Fibroblast of skin of abdomen (primary cell): Measurements from ENCODE around the gene KIT.

Experiments
- DNase-seq: peaks from one replicate; pipeline ENCODE4 v3.0.0-alpha.2; 2013

KIT gene

DNA sequence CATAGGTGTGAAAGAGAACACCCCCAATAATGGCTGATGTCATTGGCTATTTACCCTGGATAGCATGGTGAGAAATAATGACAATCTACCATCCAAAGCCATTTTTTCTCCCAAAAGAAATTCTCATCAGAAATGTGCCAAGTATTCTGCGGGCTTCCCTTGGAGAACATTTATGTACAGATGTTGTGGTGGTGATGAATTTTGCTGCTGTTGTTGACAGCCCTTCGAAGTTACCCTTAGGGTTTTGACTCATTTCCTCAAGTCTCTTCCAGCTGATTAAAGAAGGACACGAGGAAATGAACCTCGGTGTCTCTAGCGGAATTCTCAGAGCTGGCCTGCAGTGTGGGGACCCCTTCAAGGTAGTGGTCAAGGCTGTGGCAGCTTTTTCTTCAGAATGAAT lies 3.4 kb downstream of the KIT start:
- peak; percentile 71 for DNase-seq

DNA sequence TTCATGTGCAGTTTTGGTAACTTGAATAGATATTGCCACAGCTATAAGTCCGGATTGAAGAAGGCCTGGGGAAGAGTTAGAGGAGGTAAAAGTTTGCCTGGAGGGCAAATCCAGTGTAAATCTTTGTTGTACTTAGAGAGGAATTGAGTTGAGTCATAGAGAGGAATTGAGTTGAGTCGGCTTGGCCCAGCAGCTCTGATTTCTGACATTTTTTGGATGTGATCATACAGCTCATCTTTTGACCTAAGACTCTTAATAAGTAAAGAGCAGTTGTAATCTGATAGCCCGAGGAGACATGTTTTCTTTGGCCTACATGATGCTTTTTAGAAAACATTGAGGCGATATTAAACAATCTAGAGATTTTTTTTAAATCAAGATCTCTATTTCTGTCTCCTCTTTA lies 3.9 kb downstream of the KIT start:
- DNase-seq, result peak; percentile 92

DNA sequence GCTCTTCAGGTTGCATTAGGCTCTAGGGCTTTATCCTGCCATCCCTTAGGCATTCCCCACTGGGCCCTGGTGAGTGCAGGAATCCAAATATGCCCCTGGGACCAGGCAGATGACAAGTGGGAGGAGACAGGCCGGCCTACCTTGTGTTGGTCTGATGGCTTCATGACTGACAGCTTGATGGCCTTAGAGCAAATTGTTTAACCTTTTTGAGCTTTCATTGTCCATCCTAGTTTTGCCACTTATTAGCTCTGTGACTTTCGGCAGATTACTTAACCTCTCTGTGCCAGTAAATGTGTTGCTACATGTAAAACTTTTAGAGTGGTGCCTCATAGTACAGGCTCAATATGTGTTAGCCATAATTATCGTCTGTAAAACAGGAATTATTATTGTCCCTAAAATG lies 4.4 kb downstream of the KIT start:
- DNase-seq, result no peak

DNA sequence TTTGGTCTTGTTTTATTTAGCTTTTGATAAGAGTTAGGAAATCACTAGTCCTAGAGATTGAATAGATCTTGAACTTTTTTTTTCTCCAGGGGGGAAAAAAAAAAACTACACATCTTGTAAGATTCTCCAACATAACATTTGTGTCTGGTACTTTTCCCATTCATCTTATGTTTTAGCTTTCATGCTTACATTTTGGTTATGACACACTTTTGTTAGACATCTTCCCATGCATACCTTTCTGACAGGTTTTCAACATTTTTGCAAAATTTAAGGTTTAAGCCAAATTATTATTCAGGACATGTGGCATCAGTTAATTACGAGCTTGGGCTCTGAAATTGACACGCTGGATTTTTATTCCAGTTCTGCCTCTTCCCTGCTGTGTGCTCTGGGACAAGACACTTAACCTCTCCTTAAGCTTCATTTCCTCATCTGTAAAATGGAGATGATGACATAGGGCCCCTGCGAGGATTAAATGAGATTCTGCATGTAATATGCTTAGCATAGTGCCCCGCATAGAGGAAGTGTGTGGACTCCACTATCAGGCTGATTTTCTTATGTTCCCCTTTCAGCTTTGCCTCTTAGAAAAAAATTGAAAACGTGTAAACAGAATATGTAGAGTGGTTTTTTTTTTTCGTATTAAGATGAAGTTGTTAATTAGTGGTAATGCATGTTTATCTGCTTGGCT lies 5.3 kb downstream of the KIT start:
- peak; percentile 46 for DNase-seq

DNA sequence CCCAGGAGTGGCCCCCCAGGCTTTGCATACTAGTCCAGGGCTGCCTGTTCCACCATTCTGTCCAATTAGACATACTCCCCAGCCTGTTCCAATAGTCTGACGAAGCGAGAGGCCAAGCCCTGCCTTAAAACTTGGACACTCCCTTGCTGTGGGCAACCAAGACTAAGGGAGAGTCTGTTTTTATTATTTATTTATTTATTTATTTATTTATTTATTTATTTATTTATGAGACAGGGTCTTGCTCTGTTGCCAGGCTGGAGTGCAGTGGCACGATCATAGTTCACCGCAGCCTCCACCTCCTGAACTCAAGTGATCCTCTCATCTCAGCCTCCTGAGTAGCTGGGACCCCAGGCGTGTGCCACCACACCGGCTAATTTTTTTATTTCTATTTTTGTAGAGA lies 6.6 kb downstream of the KIT start:
- DNase-seq, result no peak

DNA sequence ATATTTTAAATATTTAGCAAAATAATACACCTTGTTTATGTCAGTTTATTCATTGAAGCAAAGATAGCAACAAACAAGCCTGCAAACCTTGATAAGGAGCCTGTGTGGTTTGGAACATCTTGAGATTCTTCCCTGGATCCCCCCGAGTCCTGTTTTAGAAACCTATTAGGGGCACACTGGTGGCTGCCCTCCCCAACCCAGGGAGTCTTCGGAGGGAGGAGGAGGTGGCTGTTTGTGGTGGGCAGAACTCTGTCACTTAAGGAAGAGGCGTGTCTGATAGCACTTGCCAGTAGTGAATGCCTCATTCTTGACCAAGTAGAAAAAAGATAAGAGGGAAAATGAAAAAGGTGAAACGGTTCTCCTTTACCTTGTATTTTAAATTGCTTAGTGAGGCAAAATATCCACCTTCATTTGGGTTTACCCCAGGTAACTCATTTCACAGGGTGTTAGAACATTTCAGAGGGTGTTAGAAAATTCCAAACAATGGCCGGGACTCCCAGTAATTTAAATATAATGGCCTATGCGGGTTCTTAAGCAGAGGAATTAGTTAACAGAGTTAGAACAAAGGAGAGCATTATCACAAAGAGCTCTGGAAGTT lies 10.4 kb downstream of the KIT start:
- no peak for DNase-seq

DNA sequence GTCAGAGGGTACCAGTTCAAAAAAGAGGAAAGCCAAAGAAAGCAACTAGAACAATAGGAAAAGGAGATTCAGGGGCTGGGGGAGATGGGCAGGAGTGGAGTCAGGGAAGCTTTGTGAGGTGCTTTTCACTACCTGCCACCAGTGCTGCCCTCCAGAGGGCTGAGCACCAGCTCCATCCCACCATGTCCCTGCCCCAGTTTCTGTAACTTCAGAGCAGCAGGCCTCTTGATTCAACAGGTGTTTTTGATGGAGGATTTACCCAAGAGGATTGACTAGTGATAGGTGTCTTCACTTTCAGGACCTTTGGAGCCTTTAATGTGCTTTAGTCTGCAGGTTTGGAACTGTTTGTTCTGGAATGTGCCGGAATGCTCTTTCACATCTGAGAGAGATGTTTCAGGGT lies 12.1 kb downstream of the KIT start:
- no peak for DNase-seq

DNA sequence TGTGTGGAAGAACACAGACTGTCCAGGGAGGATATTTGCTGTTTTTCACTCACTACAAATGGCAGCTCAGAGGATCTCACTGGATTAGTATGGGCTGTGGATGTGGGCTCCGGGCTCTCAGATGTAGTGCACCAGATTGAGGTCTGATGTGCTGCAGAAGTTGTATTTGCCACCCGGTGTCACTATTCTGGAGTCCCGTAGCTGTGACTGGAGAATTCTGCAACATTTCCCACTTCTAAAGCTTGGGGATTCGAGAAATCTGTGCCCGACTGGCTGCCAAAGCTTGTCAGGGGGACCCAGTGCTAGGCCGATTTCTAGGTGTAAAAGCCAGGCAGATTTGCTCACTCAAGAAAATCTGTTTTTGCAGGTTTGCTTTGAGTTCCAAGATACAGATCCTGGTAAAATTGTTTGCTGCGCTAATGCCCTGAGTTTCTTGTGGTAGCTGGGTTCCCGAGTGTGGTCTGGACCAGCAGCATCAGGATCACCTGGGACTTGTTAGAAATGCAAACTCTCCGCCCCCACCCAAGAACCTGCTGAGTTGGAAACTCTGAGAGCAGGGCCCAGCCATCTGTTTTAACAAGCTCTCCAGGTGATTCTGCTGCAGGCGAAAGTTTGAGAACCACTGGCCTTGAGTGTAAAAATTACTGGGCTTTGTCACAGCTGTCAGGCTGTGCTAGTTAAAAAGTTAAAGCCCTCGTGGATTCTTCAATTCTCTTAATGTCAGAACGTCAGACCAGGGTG lies 18.1 kb downstream of the KIT start:
- DNase-seq, result no peak

DNA sequence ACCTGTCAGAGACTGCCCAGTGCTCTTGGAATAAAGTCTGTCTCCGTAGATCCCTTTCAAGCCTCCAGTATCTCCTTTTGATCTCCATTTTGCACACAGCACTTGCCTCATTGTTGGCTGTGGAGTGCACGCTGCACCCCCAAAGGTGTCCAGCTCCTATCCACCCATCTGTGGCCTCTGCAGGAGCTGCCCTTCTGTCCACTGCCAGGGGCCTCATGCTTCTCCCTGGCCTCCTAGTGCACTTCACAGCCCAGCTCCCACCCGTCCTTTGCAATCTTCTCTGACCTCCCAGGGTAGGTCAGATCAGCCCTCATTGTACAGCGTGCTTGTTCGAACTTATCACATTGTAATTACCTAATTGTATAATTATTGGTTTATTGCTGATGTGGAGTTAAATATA lies 18.9 kb downstream of the KIT start:
- DNase-seq, result no peak

DNA sequence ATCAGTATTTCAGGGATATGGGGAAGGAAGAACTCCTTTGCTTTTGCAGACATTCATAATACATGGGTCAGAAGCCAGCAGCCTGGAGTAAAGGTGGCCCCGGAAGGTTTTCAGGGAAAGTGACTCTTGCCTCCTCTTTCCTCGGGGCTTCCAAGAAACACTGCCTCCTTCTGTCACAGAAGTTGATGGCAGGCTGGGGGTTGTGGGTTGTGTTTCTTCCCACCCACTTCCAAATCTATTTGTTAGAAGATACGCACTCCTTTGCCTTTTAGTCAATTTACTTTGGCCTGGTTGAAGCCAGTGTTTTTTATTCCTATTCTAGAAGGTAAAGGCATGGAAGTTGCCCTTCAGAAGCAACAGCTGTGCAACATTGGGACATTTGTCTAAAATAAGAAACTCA lies 19.7 kb downstream of the KIT start:
- DNase-seq, result no peak

DNA sequence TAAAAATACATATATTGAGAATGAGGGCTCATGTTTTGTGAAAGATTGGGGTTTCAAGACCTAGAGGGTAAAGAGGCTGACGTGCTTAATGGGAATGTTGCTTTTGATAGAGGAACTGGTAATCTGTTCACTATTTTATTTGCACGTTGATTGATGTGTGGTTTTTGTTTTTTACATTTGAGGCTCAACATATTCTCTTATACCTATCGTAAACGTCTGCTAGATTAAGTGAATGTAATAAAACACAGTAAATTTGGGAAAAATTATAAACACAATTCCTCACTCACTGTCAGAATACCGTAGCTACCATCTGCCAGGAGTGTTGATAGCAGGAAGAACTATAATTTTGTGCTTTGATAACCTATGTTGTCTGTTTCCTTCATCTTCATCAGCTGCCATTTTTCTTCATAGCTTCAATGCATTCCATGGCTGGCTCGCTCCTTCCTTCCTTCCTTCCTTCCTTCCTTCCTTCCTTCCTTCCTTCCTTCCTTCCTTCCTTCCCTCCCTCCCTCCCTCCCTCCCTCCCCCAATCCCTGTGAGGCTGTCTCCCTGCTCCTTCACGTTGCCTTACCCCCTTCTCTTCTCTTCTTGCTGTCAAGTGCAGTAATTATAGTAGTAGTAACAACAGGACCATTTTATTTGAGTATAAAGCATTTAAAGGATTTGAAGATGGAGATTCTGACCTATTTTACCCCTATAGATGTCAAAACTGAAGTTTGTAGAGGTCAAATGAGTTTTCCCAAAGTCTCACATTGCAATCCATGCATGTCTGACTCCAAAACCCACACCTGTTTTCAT lies 20.3 kb downstream of the KIT start:
- DNase-seq, result no peak

DNA sequence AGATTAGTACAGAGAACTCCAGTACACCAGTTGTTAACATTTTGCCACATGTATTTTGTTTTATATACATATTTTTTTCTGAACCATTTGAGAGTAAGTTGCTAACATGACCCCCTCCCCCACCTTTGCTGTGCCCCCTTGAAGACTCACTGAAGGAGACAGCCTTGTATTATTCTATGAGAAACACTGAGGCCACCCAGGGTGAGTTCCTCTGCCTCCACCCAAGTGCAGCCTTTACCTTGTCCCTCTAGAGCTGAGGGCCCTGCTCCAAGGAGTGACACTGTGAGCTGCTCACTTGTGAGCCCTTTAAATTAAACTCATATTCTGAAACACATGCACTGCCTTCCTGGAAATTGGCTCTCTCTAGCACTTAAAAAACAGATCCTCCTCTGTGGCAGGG lies 21.1 kb downstream of the KIT start:
- no peak for DNase-seq

DNA sequence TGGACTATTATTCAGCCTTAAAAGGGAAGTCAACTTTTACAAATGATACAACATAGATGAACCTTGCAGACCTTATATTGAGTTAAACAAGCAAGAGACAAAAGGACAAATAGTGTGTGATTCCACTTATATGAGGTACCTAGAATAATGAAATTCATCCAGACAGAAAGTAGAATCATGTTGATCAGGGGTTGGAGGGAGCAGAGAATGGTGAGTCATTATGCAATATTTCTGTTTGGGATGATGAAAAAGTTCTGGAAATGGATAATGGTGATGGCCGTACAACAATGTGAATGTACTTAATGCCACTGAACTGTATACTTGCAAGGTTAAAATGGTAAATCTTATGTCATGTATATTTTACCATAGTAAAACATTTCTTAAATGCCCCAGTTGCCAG lies 22.1 kb downstream of the KIT start:
- DNase-seq, result no peak

DNA sequence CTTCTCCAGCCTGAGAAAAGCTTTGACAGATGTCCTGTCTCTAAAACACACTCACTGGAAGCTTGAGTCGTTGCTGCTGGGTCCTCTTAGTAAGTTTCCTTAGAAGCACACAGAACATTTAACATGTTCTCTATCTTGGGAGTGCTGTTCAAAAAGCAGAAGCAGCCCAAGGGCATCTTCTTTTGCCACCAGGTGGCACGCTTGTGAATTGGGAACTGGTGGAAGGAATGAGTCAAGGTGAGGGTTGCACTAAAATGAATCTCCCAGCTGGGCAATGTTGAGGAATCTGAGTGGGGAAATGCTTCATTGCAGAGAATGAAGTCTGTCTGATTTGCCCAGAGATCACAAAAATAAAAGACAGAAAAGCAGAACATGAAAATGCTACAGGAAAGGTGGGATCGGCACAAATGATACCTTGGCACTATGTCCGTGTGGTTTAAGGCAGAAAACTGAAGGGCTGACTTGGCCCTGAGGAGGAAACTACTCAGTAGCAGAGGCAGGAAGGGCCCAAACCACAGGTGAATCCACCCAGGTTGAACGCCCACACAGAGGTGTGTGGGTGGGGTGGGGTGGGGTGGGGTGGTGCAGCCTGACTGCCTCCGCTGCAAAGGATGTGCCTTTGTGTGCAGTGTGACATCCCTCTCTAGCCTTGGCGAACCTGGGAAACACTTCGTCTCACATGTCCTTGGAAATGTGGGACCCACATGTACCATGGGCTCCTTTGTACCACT lies 26.0 kb downstream of the KIT start:
- DNase-seq, result peak; percentile 20

DNA sequence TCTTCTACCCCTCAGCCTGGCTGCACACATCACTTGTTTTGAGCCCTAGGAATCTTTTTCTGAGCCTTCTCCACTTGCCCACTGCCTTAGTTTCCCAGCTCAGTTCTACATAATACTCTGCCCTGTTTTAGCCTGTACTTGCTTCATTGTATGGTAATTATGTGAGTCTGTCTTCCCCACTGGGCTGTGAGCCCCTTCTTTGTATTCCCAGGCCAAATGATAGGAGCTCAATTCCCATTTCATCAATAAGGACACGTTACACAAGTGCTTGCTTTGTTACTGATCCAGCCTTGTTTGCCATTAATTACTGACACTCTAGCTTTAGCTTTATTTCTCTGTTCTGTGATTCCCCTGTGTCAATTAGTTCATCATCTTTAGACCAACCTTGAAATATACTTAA lies 28.1 kb downstream of the KIT start:
- no peak for DNase-seq

DNA sequence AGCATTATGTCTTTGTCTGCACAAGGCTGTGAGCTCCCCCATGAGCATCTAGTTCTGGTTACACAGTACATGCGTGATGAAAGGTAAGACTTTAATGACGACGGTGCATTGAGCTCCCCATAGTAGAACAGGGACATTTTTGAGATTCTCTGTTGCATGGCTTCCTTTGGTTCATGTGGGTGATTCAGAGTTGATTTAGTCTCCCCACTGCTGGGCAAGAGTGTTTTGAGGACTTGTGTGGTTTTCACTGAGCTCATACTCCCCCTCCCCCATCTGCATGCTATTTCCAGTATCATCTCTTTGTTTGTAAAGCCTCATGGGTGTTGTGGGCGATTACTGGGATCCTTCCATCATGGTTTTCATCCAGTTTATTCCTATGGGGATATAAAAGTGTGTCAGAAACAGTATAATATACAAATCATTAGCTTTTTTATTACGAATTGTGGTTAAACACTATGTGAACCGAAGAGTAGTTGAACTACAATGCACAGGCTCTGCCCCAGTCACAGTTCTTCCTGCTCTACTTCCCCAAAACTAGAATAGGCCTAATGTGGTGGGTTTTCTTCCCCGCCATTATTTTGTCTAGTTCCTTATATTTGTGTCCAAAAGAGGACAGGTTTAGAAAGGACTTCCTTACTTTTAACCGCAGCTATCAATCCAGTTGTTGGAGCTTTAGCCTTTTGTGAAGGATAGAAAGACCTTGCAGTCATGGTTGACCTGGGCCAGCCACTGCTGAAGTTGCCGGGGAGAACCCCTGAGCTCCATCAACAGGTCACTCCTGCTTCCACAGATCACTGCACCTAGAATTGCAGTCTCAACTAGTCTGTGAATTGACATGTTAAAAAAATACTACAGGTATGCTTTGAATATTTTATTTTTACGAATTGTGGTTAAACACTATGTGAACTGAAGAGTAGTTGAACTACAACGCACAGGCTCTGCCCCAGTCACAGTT lies 30.4 kb downstream of the KIT start:
- peak; percentile 66 for DNase-seq

DNA sequence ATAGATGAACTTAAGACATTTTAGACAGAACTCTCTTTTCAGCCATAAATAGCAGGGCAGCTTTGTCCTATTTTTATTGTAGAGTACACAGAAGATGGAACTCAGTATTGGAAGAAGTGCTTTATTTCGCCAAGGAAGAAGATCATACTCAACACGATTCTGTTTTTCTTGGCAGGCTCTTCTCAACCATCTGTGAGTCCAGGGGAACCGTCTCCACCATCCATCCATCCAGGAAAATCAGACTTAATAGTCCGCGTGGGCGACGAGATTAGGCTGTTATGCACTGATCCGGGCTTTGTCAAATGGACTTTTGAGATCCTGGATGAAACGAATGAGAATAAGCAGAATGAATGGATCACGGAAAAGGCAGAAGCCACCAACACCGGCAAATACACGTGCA lies 37.6 kb downstream of the KIT start:
- no peak for DNase-seq

DNA sequence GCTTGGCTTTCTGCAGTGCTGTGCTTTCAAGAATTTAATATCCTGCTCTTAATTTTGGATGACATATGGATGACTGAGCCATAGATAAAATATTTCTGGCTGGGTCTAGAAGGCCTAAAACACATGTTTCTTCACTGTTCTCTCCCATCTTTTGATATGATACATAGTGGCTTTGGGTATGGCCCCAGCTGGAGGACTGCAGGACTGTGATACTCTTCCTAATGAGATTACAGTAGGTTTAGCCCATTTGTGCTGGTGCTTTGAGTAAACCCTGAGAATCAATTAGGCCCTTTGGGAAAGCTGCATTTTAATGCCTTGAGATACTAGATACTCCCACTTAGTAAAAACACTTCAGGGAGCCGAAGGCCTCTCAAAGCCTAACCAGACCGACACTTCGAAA lies 38.0 kb downstream of the KIT start:
- DNase-seq, result peak; percentile 5

DNA sequence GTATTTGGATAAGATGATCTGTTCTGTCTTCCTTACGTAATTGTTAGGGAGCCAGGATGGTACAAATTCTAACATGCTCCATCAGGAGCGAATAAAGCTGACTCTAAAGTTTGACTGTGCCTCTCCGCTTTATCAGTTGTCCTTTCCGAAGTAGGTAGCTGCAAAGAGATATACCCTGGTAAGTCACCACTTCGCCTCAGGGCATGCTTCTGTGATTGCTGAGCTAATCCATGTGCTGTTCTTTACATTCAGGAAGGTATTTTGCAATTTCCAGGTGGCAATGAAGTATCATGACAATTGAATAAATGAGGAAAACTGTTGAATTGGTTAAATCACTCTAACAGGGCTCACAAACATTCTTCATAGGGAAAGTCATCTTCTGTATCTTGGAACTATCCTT lies 38.9 kb downstream of the KIT start:
- DNase-seq, result no peak

DNA sequence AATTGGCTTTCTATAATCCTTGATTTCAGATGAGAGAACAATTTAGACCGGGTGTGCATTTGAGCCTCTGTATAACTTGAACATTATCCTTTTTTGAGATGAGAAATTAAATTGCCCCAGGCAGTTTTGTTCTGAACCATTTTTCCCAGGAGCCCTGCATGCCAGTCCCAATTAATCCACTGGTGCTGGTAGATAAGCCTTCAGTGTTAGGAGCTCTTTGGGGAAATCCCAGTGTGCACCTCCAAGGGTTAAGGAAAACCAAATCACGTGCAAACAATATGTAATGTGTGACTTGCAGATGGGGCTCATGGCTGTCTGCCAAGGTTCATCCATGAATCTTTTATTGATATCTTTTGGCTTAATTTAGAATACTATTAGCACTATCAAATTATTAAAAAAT lies 43.2 kb downstream of the KIT start:
- no peak for DNase-seq

DNA sequence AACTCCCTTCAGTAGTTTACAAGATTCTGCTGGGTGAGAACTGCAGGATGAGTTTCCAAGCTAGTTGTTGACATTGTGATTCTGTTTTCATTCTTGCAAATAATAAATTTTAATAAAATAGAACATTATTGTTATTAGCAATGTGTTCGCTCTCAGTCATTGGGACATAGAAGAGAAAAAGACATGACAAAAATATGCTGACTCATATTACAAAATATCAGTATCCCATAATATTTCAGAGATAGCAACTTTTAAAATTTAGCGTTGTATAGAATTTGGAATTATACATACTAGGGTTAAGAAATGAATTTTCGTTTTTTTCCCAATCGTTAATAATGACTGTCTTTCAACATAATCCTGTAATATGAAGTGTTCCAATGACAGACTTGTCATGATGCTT lies 45.4 kb downstream of the KIT start:
- DNase-seq, result no peak
